Fibroblast of skin of right quadriceps (primary cell): ENCODE data around the gene CMIP.

ENCODE experiments used
- DNase-seq: peaks from one replicate; pipeline ENCODE4 v3.0.0-alpha.2; 2013

The CMIP gene

DNA sequence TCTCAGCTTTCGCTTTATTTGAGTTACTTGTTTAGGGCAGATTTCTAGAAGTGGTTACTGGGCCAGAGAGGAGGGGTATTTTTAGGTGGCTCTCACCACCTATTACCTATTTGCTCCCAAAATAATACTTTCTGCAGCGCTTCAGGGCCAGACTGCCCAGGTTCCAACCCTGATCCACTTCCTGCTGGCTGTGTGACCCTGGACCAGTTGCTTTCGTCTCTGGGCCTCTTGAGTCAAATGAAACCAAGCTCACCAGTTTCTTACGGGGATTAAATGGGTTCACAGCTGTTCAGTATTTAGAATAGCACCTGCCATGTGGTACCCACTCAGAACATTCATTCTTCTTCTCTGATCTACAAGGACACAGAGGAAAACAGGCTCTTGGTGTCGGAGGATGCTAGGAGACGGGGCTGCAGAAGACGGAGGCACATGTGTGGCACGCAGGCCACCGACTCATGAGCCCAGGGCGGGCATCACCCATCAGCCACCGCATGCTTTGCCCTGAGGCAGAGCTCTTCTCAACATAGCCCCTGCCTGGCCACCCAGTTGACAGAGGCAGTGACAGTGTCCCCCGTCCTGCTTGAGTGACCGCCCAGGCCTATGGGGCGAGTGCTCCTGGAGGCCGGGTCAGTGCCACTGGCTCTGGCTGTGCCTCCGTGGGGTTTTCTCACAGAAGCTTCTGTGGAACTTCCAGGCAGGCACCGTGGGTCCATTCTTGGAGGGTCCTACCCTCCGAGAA is 185.5 kb downstream of the CMIP start:
- no peak for DNase-seq

DNA sequence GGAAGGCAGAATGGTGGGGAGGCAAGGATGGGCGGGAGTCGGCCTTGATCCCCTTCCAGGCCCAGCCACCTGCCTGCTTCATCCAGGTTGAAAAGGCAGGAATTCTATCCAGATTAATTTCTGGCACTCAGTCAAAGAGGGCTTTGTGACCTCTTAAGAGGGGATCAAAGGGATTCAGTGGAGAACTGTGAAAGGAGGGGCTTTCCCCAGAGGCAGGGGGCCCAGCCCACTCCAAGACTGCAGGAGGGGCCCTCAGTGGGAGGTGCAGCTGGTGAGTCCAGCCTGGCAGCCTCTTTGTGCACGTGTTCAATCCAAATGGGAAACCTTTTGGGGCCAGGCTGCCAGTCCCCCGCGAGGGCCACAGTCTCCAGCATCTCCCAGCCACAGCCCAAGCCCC is 186.0 kb downstream of the CMIP start:
- no peak for DNase-seq

DNA sequence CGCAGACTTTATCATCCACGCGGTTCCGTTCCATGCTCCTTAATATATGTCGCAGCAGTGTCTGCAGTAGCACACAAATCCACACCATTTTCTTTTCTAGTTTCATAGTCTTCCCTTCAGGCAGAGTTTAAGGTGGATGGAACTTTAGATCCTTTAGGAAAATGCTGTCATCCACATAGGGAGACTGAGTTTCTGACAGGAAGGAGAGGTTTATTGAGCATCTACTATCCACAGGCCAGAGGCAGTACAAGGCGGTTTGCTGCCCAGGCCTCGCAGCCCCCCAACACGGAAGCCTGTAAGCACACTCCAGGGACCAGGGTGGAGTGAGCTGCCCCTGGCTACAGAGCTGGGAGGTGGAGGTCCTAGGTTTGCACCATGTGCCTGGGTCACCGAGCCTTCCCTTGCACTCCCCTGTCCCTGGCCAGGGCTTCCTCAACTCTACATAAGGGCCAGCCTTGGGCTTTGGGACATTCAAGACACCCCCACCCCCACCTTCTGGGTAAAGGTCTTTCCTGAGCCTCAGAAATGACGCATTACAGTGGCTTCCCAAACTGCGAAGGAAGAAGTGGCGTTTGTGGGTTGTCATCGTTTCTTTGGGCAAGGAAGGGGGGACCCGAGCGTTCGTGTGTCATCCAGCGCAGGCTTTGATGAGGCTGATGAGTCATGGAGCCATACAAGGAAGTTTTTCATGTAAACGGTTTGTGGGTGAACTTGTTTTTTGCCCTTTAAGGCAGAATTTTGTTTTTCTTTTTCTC is 188.0 kb downstream of the CMIP start:
- peak; percentile 85 for DNase-seq

DNA sequence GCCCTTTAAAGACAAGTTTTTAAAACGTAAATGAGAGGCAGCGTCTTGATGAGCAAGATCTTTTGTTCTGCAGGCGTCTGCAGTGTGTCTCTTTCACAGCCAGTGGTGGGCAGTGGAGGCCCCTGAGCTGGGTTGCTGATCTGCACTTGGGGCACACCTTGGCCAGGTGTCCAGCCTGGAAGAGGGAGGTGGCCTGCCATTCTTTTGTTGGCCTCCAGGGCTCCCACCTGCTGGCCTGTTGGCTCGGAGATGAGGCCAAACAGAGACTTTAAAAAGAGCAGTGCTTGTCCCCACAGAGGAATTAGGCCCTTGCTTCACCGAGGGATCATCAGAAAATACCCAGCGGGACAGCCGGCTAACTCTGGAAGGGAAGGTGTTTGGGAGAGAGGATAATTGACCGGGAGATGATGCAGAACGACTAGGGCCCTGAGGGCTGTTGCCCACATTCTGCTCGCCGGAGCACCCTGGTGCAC is 188.6 kb downstream of the CMIP start:
- DNase-seq = no peak

DNA sequence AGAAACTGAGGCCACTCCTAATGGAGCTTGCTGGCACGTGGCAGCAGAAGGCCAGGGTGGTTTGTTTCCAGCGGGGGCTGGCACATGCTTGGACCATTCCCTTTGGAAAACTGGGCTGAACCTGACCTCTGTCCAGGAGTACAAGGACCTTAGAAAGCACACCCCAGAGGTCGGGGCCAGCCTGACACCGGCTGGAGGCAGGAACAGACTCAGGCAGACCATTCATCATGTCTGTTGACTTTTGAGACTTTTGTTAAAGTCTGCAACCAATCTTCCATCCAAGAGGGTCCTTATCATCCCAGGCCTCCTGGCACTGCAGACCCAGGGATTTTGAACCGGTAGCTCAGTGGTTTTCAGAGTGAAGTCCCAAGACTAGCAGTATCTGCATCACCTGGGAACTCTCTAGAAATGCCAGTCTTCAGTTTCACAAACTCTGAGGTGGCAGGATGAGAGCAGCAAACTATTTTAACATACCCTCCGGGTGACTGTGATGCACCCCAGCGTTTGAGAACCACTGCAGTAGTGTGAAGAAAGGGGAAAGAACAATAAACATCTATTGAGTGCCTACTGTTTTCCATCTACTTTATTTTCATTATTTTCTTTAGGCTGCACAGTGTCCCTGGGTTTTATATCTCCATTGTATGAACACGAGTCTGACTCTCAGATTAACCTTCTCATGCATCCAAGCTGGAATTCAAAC is 189.2 kb downstream of the CMIP start:
- DNase-seq = no peak

DNA sequence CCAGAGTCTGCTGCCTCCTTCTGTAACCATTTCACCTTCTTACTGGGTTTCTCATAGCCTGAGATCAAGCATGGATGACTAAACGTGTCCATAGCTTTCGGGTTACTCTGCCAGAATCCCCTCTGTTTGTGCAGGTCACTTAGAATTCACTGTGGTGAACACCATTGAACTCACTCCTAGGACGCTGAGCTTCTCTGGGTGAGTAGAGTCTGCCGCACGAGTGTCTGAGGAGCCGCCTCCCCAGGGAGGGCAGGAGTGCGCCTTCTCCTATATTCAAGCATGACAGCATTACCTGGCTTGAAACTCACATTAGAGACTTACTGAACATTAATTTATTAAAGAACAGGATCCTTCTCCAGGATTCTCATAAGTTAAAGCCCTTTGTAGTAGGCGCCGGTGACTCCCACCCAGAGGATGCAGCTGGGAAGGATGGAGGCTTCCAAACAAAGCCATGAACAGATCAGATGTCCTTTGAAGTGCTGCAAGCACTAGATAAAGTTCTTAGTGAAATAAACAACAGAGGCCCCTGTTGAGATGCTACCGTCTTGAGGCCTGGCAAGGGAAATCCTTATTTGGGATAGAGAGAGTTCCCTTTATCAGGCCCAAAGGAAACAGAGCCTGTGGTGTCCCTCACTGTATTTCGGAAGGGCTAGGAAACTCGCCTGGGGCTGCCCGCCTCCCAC is 189.9 kb downstream of the CMIP start:
- DNase-seq = no peak

DNA sequence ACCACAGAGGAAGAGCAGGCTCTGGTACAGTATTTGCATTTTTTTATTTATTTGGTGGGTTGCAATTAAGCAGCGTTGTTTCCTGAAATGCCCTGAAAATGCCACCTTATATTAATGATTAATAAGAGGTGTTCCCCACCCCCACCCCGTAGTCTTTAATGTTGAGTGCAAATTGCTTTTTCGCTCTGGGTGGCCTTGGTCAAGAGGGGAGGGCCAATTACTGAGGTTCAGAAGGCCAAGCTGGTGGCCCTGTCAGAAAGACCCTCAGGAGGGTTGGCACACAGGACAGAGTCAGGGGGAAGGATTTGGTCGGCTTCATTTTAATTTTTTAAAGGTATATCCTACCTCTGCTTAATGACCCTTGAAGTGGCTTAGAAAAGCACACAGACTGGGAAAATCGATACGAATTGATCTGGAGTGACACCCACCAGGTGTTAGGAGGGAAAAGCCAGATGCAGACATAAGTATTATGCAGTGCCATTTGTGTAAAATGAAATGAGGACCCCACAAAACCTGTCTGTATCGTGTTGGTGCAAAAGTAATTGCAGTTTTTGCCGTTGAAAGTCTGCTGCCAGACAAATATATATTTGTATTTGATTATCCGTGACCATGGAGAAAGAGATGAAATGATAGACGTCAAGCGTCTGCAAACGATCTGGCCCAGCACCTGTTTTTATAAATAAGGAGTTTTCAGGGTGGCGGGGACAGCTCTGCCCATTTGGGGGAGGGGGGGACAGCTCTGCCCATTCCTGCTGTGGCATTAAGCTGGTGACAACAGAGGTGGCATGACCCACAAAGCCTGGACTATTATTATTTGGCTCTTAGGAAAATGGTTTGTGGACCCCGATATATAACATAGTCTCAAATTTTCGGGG is 190.7 kb downstream of the CMIP start:
- DNase-seq = no peak

DNA sequence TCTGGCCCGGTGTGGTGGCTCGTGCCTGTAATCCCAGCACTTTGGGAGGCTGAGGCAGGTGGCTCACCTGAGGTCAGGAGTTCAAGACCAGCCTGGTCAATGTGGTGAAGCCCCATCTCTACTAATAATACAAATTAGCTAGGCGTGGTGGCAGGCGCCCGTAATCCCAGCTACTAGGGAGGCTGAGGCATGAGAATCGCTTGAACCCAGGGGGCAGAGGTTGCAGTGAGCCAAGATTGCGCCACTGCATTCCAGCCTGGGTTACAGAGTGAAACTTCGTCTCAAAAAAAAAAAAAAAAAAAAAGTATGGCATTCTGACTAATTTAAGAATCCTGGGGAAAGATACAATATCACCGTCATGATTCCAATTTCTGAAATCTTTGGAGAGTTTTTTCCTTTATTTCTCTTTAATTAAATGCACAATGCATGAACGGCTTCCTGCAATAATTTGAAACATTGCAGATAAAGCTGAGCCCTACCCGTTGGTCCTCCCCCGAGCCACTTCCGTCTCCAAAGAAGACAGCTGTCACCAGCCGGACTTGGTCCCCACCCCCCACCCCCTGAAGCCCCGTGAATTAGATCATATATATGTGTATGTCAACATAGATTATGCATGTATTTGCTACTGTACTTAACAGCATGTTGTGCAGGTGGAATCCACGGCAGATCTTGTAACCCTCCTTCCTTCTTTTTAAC is 191.8 kb downstream of the CMIP start:
- DNase-seq = no peak

DNA sequence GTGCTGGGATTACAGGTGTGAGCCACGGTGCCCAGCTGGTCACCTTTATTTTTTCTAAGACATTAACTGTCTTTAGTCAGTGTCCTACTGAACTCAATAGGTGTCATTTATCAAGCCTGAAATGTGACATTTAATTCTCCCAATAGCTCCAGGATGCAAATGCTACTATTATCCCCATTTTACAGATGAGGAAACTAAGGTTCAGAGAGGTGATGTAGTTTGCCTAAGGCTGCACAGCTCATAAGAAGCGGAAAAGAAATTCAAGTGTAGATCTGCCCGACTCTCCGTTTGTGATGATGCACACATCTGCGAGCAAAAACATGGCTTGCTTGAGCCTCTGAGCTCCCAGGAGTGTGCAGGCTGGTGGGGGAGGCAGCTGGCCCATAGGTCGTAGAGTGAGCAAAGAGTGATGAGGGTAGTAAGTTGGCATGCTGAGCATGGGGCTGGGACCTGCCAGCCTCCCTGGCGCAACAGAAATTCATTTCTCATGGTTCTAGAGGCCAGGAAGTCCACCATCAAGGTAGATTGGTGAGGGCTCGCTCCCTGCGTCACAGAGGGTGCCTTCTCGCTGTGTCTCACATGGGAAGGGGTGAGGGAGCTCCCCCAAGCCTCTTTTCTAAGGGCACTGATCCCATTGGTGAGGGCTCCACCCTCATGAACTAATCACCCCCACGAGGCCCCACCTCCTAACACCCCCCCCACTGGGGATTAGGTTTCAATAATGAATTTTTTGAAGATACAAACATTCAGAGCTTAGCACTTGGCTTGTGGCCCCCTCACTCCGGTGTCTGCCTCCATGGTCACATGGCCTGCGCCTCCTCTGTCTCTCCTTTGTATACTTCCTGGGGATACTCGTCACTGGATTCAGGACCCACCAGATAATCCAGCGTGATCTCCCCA is 193.0 kb downstream of the CMIP start:
- no peak for DNase-seq

DNA sequence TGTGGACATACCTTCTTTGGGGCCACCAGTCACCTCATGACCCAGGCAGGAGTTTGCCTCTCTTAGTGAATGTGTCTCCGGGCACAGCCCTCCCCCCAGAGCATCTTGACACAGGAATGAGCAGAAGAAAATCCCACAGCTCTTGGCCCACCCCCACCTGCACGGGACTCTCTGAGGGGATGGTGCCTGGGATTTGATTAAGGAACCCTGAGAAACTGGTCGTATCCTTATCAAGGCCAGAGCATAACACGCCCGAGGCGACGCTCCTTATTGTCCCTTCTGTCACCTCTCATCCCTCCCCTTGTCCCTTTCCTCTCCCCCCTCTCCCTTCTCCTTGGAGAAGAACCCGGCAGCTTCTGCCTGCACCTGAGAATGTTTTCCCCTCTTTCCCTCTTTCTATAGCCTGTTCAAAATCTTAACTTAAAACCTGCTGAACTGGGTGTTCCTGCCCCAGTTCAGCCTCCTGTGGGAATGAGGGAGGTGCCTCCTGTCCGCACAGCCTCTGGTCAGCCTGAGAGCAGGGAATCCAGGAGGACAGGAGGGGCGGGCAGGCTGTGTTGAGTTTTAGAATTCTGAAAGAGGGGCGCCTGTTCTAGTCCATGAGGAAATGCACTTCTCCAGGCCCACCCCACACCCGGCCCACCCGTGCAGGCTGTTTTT is 193.8 kb downstream of the CMIP start:
- DNase-seq = no peak

DNA sequence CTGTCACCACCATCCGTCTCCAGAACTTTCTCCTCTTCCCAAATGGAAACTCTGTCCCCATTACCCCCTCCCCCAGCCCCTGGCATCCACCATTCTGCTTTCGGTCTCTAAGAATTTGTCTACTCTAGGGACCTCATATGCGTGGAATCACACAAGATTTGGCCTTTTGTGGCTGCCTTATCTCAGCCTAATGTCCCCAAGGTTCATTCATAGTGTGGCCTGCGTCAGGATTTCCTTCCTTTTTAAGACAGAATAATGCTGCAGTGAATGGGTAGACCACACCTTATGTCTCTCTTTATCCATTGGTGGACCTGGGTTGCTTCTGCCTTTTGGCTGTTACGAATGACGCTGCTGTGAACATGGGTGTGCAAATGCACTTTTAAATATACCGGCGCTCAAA is 194.7 kb downstream of the CMIP start:
- no peak for DNase-seq

DNA sequence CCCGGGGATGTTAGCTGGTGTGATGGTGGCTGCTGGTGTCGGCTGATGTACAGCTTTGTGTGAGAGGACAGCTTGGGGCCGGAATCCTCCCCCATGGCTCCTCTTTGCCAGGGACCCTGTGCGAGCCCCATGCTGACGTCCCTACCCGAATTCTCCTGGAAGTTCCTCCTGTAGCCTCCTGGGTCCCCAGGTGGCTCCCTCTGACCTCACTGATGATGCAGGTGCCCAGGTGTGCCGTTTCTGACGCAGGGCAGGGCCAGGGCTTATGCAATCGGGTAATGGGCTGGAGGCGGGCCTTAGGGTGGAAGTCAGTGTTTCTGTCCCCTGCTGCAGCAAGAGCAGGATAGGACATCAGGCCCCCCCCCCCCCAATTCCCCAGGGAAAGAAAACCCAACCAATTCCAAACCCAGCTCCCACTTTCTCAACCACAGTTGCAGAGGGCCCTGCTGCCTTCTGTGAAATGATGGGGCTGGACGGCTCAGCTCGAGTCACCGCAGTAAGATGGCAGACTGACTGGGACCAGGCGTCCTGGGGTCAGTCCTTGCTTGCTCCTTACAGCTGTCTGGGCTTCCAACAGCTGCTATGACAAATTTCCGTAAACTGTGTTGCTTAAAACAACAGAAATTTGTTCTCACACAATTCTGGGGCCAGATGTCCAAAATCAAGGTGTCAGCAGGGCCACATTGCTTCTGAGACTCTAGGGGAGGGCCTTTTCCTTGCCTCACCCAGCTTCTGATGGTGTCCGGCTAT is 195.5 kb downstream of the CMIP start:
- no peak for DNase-seq

DNA sequence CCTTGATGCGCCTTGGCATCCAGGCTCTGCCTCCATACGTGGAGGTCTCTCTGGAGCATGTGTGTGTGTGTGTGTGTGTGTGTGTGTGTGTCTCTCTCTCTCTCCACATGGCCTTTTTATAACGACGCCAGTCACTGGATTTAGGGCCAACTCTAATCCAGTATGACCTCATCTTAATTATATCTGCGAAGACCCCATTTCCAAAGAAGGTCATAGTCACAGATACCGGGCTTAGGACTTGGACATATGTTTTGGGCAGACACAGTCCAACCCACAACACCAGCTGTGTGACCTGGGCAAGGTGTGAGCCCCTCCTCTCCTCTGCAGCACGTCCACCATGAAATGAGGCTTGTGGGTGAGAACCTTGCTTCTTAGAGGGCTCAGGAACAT is 196.1 kb downstream of the CMIP start:
- no peak for DNase-seq

DNA sequence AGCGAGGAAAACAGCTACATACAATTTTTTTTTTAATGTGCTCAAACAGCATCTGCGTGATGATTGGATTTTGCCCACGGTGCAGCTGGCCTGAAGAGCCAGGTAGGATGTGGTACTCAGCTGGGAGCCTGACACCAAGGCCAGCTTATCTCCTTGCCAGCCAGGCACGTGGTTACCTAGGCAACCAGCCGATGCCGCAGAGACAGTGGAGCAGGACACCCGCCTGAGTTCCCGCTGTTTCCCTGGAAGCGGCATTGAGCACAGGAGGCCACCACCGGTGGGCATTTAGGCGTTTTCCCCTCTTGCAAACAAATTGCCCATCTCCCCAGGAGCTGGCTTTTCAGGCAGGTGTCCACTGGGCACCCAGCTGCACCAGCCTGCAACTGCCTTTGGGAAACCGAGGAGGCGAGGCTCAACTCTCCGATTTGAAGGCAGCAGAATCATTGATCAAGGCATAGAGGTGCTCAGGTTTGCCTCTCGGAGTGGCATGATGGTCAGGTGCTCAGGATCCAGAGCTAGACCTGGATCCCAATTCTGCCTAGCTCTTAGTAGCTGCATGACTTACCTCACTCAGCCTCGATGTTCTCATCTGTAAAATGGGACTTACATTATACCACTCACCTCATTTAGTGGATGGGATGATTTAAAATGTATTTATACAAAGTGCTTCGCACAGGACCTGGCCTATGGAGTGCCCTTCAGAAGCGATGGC is 196.9 kb downstream of the CMIP start:
- DNase-seq = no peak

DNA sequence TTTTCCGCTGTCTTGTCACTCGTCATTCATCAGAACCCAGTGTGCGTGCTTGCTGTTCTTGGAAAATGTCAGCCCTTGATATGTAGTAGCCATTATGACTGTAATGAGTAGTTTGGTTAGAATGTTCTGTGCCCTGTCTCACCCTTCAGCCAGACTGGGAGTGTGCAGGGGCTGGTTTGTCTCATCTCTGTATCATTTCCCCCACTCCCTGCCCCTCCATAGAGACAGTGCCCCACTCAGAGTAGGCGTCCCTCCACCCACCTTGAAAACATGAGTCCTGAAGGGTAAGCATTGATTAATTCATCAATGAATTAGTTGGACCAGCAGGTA is 197.5 kb downstream of the CMIP start:
- no peak for DNase-seq

DNA sequence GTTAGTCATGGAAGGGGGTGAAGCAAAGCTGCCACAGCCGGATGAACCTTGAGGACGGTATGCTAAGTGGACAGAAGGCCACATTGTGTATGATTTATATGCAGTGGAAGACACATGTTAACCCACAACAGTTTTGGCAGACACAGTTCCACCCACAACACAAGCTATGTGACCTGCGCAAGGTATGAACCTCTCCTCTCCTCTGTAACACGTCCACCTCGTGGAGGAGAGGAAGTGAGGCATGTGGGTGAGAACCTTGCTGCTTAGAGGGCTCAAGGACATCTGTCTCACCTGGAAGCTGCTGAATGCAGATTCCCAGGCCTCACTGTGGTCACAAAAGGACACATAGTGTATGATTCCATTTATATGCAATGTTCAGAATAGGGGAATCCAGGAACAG is 198.3 kb downstream of the CMIP start:
- no peak for DNase-seq

DNA sequence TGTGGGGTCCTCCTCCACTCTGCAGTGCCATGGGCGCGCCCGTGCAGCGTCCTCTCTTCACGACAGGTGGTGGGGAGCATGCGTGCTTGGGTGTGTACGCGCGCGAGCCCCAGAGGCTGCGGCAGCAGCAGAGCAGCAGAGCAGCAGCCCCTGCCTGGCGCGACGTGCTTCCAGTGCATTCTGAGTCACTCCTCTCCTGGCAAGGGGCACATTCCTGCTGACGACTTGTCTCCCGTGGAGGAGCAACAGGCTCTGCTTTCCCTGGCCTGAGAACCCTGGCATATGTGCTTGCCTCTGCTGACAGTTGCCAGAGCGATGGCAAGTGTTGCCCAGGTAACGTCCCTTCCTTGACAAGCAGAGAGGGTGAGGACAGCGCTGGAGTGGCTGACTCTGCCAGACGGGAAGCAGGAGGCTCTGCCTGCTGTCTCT is 200.7 kb downstream of the CMIP start:
- DNase-seq = peak; percentile 76

DNA sequence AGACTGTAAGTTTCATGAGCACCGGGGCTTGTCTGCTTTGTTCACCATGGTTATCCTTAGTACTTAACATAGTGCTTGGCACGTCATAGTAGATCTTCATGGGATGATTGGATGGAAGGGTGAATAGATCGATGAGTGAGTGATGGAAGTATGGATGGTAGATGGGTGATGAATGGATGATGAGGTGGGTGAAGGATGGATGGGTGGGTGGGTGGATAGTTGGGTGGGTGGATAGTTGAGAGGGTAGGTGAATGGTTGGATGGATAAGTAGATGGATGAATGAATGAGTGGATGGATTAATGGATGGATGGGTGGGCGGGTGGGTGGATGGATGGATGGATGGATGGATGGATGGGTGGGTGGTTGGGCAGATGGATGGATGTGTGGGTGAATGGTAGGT is 201.3 kb downstream of the CMIP start:
- no peak for DNase-seq

DNA sequence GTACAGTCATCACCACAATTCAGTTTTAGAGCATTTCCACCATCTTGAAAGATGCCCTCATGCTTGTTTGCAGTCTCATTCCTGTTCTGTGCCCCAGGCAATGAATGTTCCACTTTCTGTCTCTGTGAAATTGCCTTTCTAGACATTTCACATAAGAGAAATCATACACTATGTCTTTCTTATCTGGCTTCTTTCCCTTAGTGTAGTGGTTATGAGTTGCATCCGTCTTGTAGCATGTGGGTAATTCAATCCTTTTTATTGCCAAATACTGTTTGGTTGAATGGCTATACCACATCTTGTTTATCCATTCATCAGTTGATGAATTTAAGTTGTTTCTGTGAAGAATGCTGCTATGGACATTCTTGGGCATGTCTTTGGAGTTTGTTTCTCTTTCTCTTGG is 202.0 kb downstream of the CMIP start:
- DNase-seq = peak; percentile 26
